Parathyroid adenoma (tissue), 2 donors: ENCODE results near the gene RCE1.

ENCODE experiments used
- H2AFZ ChIP-seq: fragments of 300-600 bp; sonication (generic); one replicate; pipeline ENCODE4 v1.7.0; 2017; ENCODE audit warnings: antibody characterized with exemption, mild to moderate bottlenecking
- H3K27ac ChIP-seq: fragments of 300-600 bp; sonication (generic); one replicate; pipeline ENCODE4 v1.7.0; 2017
- H3K27me3 ChIP-seq: fragments of 300-600 bp; sonication (generic); one replicate; pipeline ENCODE4 v1.7.0; 2017; ENCODE audit warnings: low read length; ENCODE audit not compliant: control insufficient read depth, insufficient read depth
- H3K36me3 ChIP-seq: fragments of 300-600 bp; sonication (generic); one replicate; pipeline ENCODE4 v1.7.0; 2017; ENCODE audit warnings: low read length; ENCODE audit not compliant: control insufficient read depth, insufficient read depth
- H3K4me1 ChIP-seq: fragments of 300-600 bp; sonication (generic); one replicate; pipeline ENCODE4 v1.7.0; 2017; ENCODE audit warnings: control low read depth
- H3K4me2 ChIP-seq: fragments of 300-600 bp; sonication (generic); one replicate; pipeline ENCODE4 v1.7.0; 2017; ENCODE audit warnings: low read length
- H3K4me3 ChIP-seq: fragments of 300-600 bp; sonication (generic); one replicate; pipeline ENCODE4 v1.7.0; 2017; ENCODE audit warnings: low read depth, low read length
- H3K79me2 ChIP-seq: fragments of 300-600 bp; sonication (generic); one replicate; pipeline ENCODE4 v1.7.0; 2017; ENCODE audit warnings: control low read depth
- H3K9ac ChIP-seq: fragments of 300-600 bp; sonication (generic); one replicate; pipeline ENCODE4 v1.7.0; 2017; ENCODE audit warnings: mild to moderate bottlenecking
- H3K9me3 ChIP-seq: fragments of 300-600 bp; sonication (generic); one replicate; pipeline ENCODE4 v1.7.0; 2017; ENCODE audit warnings: low read length; ENCODE audit not compliant: control insufficient read depth
- CTCF ChIP-seq: fragments of 300-600 bp; sonication (generic); IDR thresholded peaks from one replicate; pipeline ENCODE4 v1.7.0; 2017; ENCODE audit warnings: antibody characterized with exemption, mild to moderate bottlenecking
- donor health status: primary hyperparathyroidism.

Gene RCE1

GRCh38 chr11:66886671-66887221 lies 43.5 kb downstream of the RCE1 start:
- Histone ChIP-seq H3K4me1 (peaks cover 15% of the 10 kb centered on the region), H3K27ac (no peak overlapping the region), H3K79me2 (no peaks in the 10 kb centered on the region), H3K27me3 (no peaks in the 10 kb centered on the region), H3K4me3 (no peak overlapping the region), H2AFZ (no peak overlapping the region), H3K9me3 (no peaks in the 10 kb centered on the region), H3K9ac (no peak overlapping the region), H3K4me2 (no peak overlapping the region), H3K36me3 (no peaks in the 10 kb centered on the region)
- TF ChIP-seq CTCF = no peak

- peaks cover 10% of the 10 kb centered on the region for H3K4me1 ChIP-seq
- H3K79me2 ChIP-seq = no peaks in the 10 kb centered on the region
- no peak overlapping the region for H3K4me3 ChIP-seq
- no peak overlapping the region for H3K27ac ChIP-seq
- H2AFZ ChIP-seq = no peak overlapping the region
- no peak overlapping the region for H3K9ac ChIP-seq
- no peak for TF ChIP-seq CTCF
- H3K4me2 ChIP-seq = no peak overlapping the region
- H3K9me3 ChIP-seq = no peaks in the 10 kb centered on the region
- no peaks in the 10 kb centered on the region for H3K36me3 ChIP-seq
- H3K27me3 ChIP-seq = no peaks in the 10 kb centered on the region
Observed at GRCh38 chr11:66887526-66887925, 44.3 kb downstream of the RCE1 start.

GRCh38 chr11:66888282-66888681 lies 45.0 kb downstream of the RCE1 start:
- no peak overlapping the region for H3K9ac ChIP-seq
- H3K4me1 ChIP-seq = peaks cover 9% of the 10 kb centered on the region
- no peak overlapping the region for H3K27ac ChIP-seq
- no peak overlapping the region for H2AFZ ChIP-seq
- H3K9me3 ChIP-seq = no peaks in the 10 kb centered on the region
- no peaks in the 10 kb centered on the region for H3K36me3 ChIP-seq
- H3K4me2 ChIP-seq = no peak overlapping the region
- H3K79me2 ChIP-seq = no peaks in the 10 kb centered on the region
- TF ChIP-seq CTCF = no peak
- H3K4me3 ChIP-seq = no peak overlapping the region
- no peaks in the 10 kb centered on the region for H3K27me3 ChIP-seq

- no peaks in the 10 kb centered on the region for H3K36me3 ChIP-seq
- H3K4me3 ChIP-seq = no peak overlapping the region
- no peak overlapping the region for H3K4me2 ChIP-seq
- no peaks in the 10 kb centered on the region for H3K79me2 ChIP-seq
- no peaks in the 10 kb centered on the region for H3K27me3 ChIP-seq
- no peak overlapping the region for H2AFZ ChIP-seq
- no peak overlapping the region for H3K27ac ChIP-seq
- no peak overlapping the region for H3K9ac ChIP-seq
- H3K9me3 ChIP-seq = no peaks in the 10 kb centered on the region
- H3K4me1 ChIP-seq = peaks cover 6% of the 10 kb centered on the region
- no peak for TF ChIP-seq CTCF
Observed at GRCh38 chr11:66889960-66890359, 46.7 kb downstream of the RCE1 start.

GRCh38 chr11:66891851-66892660 lies 48.8 kb downstream of the RCE1 start:
- Histone ChIP-seq H2AFZ (no peak overlapping the region), H3K27me3 (no peaks in the 10 kb centered on the region), H3K4me1 (peaks cover 3% of the 10 kb centered on the region), H3K9ac (no peak overlapping the region), H3K27ac (no peak overlapping the region), H3K4me2 (no peak overlapping the region), H3K36me3 (no peaks in the 10 kb centered on the region), H3K4me3 (no peak overlapping the region), H3K9me3 (no peaks in the 10 kb centered on the region), H3K79me2 (no peaks in the 10 kb centered on the region)
- no peak for TF ChIP-seq CTCF
